WTC11 (cell line): Measurements from ENCODE around the gene NFATC2.

Experiments used
- ETV6 ChIP-seq: sonication (generic); formaldehyde crosslinking; IDR thresholded peaks from 2 replicates; pipeline ENCODE4 v1.8.1; 2022; ENCODE audit warnings: mild to moderate bottlenecking, missing genetic modification reagents
- TP53 ChIP-seq: sonication (generic); formaldehyde crosslinking; IDR thresholded peaks from 2 replicates; pipeline ENCODE4 v1.8.1; 2023; ENCODE audit warnings: mild to moderate bottlenecking, missing genetic modification reagents
- TF ChIP-seq, protein P1 (sequence below): fragments of 200-600 bp; IDR thresholded peaks from 2 replicates; pipeline ENCODE4 v1.8.0; 2022; ENCODE audit warnings: antibody characterized with exemption

DNA sequence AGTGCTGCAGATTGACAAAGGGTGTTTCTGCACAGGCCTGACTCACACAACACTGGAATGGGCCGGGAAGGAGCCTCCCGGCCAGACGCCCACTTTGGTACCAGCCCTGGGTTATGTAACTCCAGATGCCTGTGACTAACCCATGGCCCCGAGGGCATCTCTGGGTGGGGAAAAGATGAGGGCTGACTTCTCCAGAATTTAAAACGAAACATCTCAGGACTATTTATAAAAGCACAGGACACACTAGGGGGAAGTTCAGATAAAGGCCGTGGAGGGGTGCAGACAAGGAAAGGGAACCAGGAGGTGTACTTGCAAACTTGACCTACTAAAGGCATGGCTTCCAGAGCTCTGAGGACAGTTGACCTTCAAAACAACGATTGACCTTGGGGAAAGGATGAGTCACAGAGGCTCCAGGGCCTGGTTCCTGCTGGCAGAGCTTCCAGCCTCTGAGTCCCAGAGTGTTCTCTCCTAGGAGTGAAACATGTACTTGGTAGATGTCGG is 196.9 kb downstream of the NFATC2 start:
- TF ChIP-seq TP53 (no peak), ETV6 (CRISPR knock-in tag) (no peak)
- TF ChIP-seq, protein P1, sequence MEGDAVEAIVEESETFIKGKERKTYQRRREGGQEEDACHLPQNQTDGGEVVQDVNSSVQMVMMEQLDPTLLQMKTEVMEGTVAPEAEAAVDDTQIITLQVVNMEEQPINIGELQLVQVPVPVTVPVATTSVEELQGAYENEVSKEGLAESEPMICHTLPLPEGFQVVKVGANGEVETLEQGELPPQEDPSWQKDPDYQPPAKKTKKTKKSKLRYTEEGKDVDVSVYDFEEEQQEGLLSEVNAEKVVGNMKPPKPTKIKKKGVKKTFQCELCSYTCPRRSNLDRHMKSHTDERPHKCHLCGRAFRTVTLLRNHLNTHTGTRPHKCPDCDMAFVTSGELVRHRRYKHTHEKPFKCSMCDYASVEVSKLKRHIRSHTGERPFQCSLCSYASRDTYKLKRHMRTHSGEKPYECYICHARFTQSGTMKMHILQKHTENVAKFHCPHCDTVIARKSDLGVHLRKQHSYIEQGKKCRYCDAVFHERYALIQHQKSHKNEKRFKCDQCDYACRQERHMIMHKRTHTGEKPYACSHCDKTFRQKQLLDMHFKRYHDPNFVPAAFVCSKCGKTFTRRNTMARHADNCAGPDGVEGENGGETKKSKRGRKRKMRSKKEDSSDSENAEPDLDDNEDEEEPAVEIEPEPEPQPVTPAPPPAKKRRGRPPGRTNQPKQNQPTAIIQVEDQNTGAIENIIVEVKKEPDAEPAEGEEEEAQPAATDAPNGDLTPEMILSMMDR, result no peak
